Epithelial cell of prostate (primary cell): ENCODE results near the gene EEF1AKMT1.

ENCODE experiments used
- DNase-seq: peaks from one replicate; pipeline ENCODE4 v3.0.0-alpha.2; 2011; ENCODE audit warnings: low read depth, low spot score
- H3K27ac ChIP-seq: fragments of 450-650 bp; 2 replicates; pipeline ENCODE4 v1.5.1; 2017; ENCODE audit warnings: mild to moderate bottlenecking

Gene EEF1AKMT1

DNA sequence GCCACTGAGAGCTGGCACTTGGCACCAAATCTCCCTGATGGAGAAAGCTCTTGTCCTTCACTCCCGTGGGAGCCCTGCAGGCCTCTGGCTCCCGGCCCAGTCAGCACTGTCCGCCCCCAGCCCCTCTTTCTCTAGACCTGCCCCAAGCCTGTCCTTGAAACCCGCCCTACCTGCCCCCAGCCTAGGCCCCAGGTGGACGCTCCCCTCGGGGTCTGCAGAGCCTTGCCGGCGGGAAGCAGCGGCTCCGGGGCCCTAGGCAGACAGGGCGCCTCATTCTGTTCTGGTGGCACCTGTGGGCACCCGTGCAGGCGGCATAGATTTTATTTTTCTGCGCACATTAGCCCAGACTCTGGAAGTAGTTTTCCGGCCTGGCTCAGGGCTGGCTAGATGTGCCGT is 52.7 kb downstream of the EEF1AKMT1 start:
- no peak for DNase-seq
- H3K27ac ChIP-seq: no peak overlapping the region

DNA sequence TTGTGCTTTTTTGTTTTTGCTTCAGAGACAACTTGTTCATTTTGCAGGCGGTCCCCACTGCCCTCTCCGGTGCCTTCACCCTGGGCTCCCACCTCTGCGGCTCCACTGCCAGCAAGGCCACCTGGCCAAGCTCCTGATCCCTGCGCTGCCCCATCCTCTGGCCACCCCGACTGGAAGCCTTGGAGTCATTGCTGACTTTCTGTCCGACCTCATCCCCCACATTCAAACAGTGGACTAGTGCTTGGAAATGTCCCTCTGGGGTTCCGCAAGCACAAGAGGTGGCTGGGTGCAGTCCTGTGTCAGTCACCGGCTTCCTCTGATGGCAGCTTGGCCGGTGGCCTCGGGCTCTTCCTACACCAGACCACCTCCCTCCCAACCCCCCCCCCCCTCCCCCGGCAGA is 53.3 kb downstream of the EEF1AKMT1 start:
- no peak overlapping the region for H3K27ac ChIP-seq
- DNase-seq: no peak

DNA sequence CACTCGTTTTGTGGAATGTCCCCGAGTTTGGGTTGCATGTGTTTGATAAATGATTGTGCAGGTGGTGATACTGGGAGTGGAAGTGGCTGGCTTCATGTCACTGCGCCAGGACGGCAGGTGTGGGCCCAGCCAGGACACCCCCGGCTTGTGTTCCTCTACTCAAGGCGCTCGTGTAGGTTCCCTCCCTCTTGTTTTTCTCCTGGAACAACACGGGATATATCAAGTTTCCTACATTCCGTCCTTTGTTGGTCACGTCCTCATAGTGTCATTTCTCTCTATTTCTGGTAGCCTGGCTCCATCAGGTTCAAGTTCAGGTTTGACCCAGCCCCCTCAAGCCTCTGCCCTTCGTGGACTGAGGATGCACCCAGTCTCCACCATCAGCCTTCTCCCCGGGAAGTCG is 54.0 kb downstream of the EEF1AKMT1 start:
- no peak for DNase-seq
- no peak overlapping the region for H3K27ac ChIP-seq

DNA sequence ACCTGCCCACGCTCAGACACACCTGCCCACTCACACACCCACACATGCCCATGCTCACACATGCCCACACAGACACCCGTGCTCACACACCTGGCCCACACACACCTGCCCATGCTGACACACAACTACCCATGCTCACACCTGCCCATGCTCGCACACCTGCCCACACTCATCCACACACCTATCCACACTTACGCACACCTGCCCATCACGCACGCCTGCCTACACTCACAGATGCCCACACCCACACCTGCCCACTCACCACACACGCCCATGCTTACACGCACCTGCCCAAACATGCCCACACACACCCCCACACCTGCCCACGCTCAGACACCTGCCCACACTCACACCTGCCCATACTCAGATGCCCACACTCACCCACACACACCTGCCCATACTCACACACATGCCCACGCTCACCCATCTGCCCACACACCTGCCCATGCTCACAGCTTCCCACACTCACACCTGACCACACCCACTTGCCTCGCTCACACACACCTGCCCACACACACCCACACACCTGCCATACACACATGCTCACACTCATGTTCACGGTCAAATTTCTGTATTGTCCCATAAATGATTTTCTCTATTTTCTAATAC is 54.7 kb downstream of the EEF1AKMT1 start:
- no peak overlapping the region for H3K27ac ChIP-seq
- no peak for DNase-seq

GRCh38 chr13:20717581-20718542 is 55.9 kb downstream of the EEF1AKMT1 start:
- DNase-seq: no peak
- no peak overlapping the region for H3K27ac ChIP-seq

GRCh38 chr13:20716951-20717350 is 56.8 kb downstream of the EEF1AKMT1 start:
- no peak for DNase-seq
- H3K27ac ChIP-seq: no peak overlapping the region

DNA sequence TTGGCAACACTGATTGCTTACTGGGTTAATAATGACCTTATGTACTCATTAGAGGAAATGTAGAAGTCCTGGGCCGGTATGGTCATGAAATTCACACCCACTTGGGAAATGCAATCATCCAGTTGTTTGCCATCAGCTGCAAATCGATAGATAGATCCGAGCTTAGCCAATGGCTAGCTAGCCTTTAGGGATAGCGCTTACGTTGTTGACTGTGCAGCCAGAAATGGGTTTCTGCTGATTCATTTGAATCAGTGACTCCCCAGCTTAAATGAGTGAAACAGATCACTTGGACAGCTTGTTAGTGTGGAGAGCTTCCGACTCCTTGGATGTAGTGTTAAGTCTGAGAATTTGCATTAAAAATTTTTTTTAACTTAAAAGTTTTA is 58.4 kb downstream of the EEF1AKMT1 start:
- no peak for DNase-seq
- no peak overlapping the region for H3K27ac ChIP-seq

DNA sequence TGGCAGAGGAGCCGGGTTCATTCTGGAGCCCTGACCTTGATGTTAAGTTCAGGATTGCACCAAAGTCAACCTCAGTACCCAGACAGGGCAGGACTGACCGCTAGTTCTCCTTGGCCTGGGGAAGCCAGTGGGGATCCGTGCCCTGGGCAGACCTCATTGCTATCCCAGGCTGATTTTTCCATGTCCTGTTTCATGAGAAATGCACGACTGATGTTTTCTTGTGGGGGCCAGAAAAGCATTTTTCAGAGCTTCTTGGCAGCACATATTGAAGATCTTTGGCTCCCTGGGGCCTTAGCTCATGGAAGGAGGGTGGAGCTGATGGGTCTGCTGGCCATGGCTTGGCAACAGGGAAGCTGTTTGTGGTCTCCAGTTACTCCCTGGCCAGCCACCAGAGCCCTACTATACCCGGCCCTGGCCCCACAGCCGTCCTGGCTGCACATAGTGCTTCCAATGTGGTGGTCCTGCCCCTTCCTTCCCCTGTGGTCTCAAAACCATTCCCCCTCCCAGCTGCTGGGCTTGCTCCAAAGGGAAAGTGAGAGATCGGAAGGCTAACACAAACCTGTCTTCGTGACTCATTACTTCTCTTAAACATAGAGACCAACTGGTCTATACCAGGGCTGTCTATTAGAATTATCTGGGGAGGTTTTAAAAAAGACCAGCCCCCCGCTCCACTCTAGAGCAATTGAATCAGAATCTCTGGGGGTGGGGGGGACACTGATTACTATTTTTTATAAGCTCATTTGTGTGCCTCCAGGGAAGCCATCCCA is 59.0 kb downstream of the EEF1AKMT1 start:
- no peak overlapping the region for H3K27ac ChIP-seq
- no peak for DNase-seq

GRCh38 chr13:20714161-20714560 is 59.6 kb downstream of the EEF1AKMT1 start:
- DNase-seq: no peak
- no peak overlapping the region for H3K27ac ChIP-seq

- H3K27ac ChIP-seq: no peak overlapping the region
- DNase-seq: no peak
Measured at GRCh38 chr13:20713751-20714150, 60.0 kb downstream of the EEF1AKMT1 start.

DNA sequence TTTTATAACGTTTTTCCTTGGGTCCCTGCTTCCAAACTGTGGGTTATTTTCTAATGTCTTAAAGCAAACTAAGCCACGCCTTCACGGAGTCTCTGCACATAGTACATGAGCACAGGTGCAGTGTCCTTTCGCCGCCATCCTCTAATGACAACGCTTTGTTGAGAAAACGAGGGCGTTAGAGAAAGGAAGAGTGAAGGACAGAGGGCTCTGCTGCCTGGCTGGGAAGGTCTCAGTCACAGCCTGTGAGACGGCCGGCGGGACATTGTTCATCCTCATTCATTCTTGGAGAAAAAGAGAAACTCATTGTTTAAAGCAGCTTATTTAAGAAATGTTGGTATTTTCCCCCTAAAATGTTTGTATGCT is 60.8 kb downstream of the EEF1AKMT1 start:
- H3K27ac ChIP-seq: no peak overlapping the region
- DNase-seq: no peak

- H3K27ac ChIP-seq: no peak overlapping the region
- no peak for DNase-seq
Measured at GRCh38 chr13:20711301-20712044, 62.3 kb downstream of the EEF1AKMT1 start.

DNA sequence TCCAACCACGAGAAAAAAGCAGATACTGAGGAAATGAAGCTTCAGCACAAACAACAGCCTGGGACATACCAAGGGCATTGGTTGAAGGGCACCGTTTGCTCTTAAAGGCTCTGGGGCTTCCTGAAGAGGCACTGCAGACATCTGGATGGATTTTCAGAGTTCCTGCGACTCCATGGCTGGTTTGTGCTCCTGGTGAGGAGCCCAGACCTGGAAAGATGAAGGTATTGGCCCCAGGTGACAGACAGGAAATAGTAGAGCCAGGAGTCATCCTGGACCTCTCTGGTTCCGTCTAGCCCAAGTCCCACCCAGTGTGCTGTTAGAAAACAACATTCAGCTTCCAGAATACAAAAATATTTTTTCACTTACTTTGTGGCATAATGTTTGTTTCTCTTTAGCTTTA is 64.0 kb downstream of the EEF1AKMT1 start:
- H3K27ac ChIP-seq: no peak overlapping the region
- no peak for DNase-seq

GRCh38 chr13:20709369-20709768 is 64.4 kb downstream of the EEF1AKMT1 start:
- no peak for DNase-seq
- H3K27ac ChIP-seq: no peak overlapping the region

DNA sequence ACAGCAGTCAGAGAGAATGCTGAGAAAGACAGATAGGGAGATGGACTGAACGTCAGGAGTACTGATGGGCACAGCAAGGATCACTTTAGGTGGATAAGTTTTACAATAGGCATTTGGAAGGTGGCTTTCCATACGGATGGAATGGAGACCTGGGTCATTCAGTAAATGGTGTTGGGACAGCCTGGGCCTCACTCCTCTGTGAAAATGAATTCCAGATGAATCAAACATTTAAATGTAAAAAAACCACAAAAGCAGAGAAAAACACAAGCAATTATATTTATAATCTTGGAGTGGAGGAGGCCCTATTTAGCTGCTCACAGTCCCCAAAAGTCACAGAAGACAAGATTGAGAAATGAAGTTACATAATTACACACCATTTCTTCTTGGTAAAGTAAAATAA is 65.5 kb downstream of the EEF1AKMT1 start:
- no peak for DNase-seq
- no peak overlapping the region for H3K27ac ChIP-seq

GRCh38 chr13:20706661-20707060 is 67.1 kb downstream of the EEF1AKMT1 start:
- H3K27ac ChIP-seq: no peak overlapping the region
- DNase-seq: no peak

DNA sequence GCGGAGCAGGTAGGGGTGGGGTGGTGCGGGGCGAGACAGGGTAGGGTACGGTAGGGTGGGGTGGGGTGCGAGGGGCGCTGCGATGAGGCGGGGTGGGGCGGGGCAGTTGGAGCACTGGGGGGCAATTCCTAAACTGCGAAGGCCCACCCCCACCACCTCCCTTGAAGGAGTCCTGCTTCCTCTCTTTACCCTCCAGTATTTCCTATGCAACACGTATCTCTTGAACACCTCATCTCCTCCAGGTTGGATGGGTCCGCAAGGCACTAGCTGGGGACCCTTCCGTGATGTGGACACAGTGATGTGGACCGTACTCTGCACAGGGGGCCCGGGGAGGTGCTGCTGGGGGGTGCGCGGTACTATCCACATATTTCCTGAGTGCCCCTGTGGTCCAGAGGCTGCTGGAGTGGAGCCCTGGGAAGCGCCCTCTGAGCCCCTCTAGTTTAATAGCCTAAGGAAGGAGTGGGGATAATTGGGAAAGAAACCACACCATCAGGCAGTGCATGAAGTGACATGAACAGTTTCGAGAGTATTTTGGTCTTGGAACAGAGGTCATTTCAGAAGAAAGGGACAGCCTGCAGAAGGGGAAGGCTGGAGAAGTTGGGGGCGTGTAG is 69.2 kb downstream of the EEF1AKMT1 start:
- H3K27ac ChIP-seq: no peak overlapping the region
- DNase-seq: no peak

- no peak overlapping the region for H3K27ac ChIP-seq
- DNase-seq: peak; percentile 34
Measured at GRCh38 chr13:20703780-20704458, 69.8 kb downstream of the EEF1AKMT1 start.
